HCT116 (cell line): ENCODE data around the gene FAM168B. TPM values are rescaled to one million over a fixed set of nuclear protein-coding genes. Genes with fewer than 3 reads are reported as not detected.

ENCODE experiments used
- ATAC-seq: fragments of 200-7000 bp; cut with Tn5 transposase; 2 replicates; pipeline ENCODE4 v1.9.1; 2020; ENCODE audit warnings: mild to moderate bottlenecking, moderate library complexity
- BruUV-seq: library from RNA; stranded (reverse); fragments of 400-500 nt; replicated peaks from 2 replicates; lab custom pipeline; 2021; lab: Mats Ljungman, UMichigan
- CTCF ChIA-PET: fragments of 300-600 bp; sonication (Branson Sonifier 250); formaldehyde crosslinking; loops from one replicate; lab custom pipeline; 2021; ENCODE audit warnings: antibody characterized with exemption; lab: Charles Lee
- POLR2A ChIA-PET: fragments of 300-600, 350-600 bp; sonication (Branson Sonifier 250); formaldehyde crosslinking; loops from one replicate; lab custom pipeline; 2021; ENCODE audit warnings: antibody characterized with exemption; lab: Charles Lee
- RAD21 ChIA-PET, 2 experiments: fragments of 300-600 bp; sonication (Branson Sonifier 250); formaldehyde crosslinking; loops; one replicate each; lab custom pipeline; 2023; ENCODE audit warnings: low total read pairs in 2 of 2; ENCODE audit not compliant: uncharacterized antibody in 2 of 2, unreplicated experiment in 2 of 2, low non-redundant PET in 1 of 2; lab: Charles Lee
- DNase-seq: peaks from one replicate; pipeline ENCODE4 v3.0.0-alpha.2; 2010; ENCODE audit warnings: low read depth, low spot score
- H2AFZ ChIP-seq: fragments of 200-600 bp; shearing (Covaris generic), sonication (generic); 2 replicates; pipeline ENCODE4 v1.6.1; 2017; ENCODE audit warnings: low read depth, mixed run types, mixed read lengths, antibody characterized with exemption, low read length; ENCODE audit not compliant: poor library complexity, severe bottlenecking
- H3K27ac ChIP-seq: 2 replicates; pipeline ENCODE4 v1.5.1; 2012; ENCODE audit warnings: low read depth, low read length
- H3K27me3 ChIP-seq: fragments of 200-600 bp; sonication (generic); 2 replicates; pipeline ENCODE4 v1.6.1; 2016; ENCODE audit warnings: mixed run types, low read length, mixed read lengths; ENCODE audit not compliant: insufficient read depth
- H3K36me3 ChIP-seq, 2 experiments: fragments of 200-500 bp in 1 of 2; fragments of 200-600 bp in 1 of 2; sonication (Bioruptor generic) in 1 of 2; sonication (generic) in 1 of 2; 2 replicates each; pipeline versions ENCODE4 v1.5.1 to v1.6.1; 2014 to 2016; ENCODE audit warnings: low read length in 2 of 2, inconsistent platforms in 1 of 2, mixed read lengths in 1 of 2, mixed run types in 1 of 2; ENCODE audit not compliant: insufficient read depth in 2 of 2, control insufficient read depth in 1 of 2
- H3K4me1 ChIP-seq, 2 experiments: fragments of 200-600 bp in 1 of 2; sonication (generic) in 1 of 2; 2 replicates each; pipeline versions ENCODE4 v1.5.1 to v1.6.1; 2012 to 2017; ENCODE audit warnings: low read length in 2 of 2, inconsistent platforms in 1 of 2, mild to moderate bottlenecking in 1 of 2, mixed read lengths in 1 of 2, mixed run types in 1 of 2, moderate library complexity in 1 of 2; ENCODE audit not compliant: insufficient read depth in 2 of 2, control insufficient read depth in 1 of 2
- H3K4me2 ChIP-seq: fragments of 200-600 bp; sonication (generic); 2 replicates; pipeline ENCODE4 v1.6.1; 2017; ENCODE audit warnings: mixed run types, low read length, mixed read lengths
- H3K4me3 ChIP-seq, 2 experiments: fragments of 200-600 bp in 1 of 2; sonication (generic) in 1 of 2; replicated peaks in 1 of 2; 2 replicates each; pipeline ENCODE4 v1.5.1; 2011 to 2016; ENCODE audit warnings: low read length in 2 of 2, control low read depth in 1 of 2, low read depth in 1 of 2, mild to moderate bottlenecking in 1 of 2, mixed read lengths in 1 of 2, mixed run types in 1 of 2
- H3K79me2 ChIP-seq: fragments of 200-600 bp; sonication (generic); 2 replicates; pipeline ENCODE4 v1.6.1; 2017; ENCODE audit warnings: mild to moderate bottlenecking, mixed run types, low read length, moderate library complexity, mixed read lengths; ENCODE audit not compliant: insufficient read depth
- H3K9ac ChIP-seq: fragments of 200-600 bp; sonication (generic); 2 replicates; pipeline ENCODE4 v1.6.1; 2016; ENCODE audit warnings: low read length, mixed read lengths
- H3K9me2 ChIP-seq: fragments of 200-600 bp; sonication (generic), shearing (Covaris generic); 2 replicates; pipeline ENCODE4 v1.6.1; 2017; ENCODE audit warnings: mixed run types, mild to moderate bottlenecking, moderate library complexity; ENCODE audit not compliant: insufficient read depth
- H3K9me3 ChIP-seq, 2 experiments: fragments of 200-500 bp in 1 of 2; fragments of 200-600 bp in 1 of 2; sonication (Bioruptor generic) in 1 of 2; sonication (generic) in 1 of 2; 2 replicates each; pipeline ENCODE4 v1.6.1; 2014 to 2017; ENCODE audit warnings: low read length in 2 of 2, mixed read lengths in 2 of 2, inconsistent platforms in 1 of 2, low read depth in 1 of 2, mild to moderate bottlenecking in 1 of 2, mixed run types in 1 of 2, moderate library complexity in 1 of 2; ENCODE audit not compliant: control insufficient read depth in 1 of 2, insufficient read depth in 1 of 2
- H4K20me1 ChIP-seq: fragments of 200-600 bp; sonication (generic), shearing (Covaris generic); 2 replicates; pipeline ENCODE4 v1.6.1; 2017; ENCODE audit warnings: mixed run types, mild to moderate bottlenecking, moderate library complexity; ENCODE audit not compliant: insufficient read depth
- CTCF ChIP-seq, 3 experiments: fragments of 200-600 bp in 1 of 3; sonication (generic) in 1 of 3; IDR thresholded peaks in 2 of 3; conservative IDR thresholded peaks in 1 of 3; 2 replicates each; pipeline ENCODE4 v1.5.1; 2012 to 2017; ENCODE audit warnings: low read depth in 2 of 3, low read length in 2 of 3, antibody characterized with exemption in 1 of 3, borderline replicate concordance in 1 of 3, control low read depth in 1 of 3, mild to moderate bottlenecking in 1 of 3, mixed read lengths in 1 of 3, mixed run types in 1 of 3, moderate library complexity in 1 of 3; ENCODE audit not compliant: insufficient read depth in 1 of 3
- EGR1 ChIP-seq: IDR thresholded peaks from 2 replicates; pipeline ENCODE4 v1.6.1; 2012; ENCODE audit warnings: low read depth
- FOSL1 ChIP-seq: IDR thresholded peaks from 2 replicates; pipeline ENCODE4 v1.6.1; 2012; ENCODE audit warnings: low read depth
- JUND ChIP-seq: IDR thresholded peaks from 2 replicates; pipeline ENCODE4 v1.6.1; 2012
- RAD21 ChIP-seq: IDR thresholded peaks from 2 replicates; pipeline ENCODE4 v1.6.1; 2012; ENCODE audit warnings: low read depth, mild to moderate bottlenecking
- REST ChIP-seq: IDR thresholded peaks from 2 replicates; pipeline ENCODE4 v1.6.1; 2012; ENCODE audit warnings: low read depth
- SP1 ChIP-seq: IDR thresholded peaks from 2 replicates; pipeline ENCODE4 v1.6.1; 2012; ENCODE audit warnings: low read depth
- SRF ChIP-seq: IDR thresholded peaks from 2 replicates; pipeline ENCODE4 v1.6.1; 2012; ENCODE audit warnings: low read depth
- TCF7L2 ChIP-seq: IDR thresholded peaks from 2 replicates; pipeline ENCODE4 v1.7.0; 2011; ENCODE audit warnings: borderline replicate concordance, inconsistent platforms; ENCODE audit not compliant: insufficient read depth, insufficient read length; ENCODE audit errors: extremely low read depth
- YY1 ChIP-seq: IDR thresholded peaks from 2 replicates; pipeline ENCODE4 v1.6.1; 2011; ENCODE audit warnings: low read length, low read depth, moderate library complexity, mild to moderate bottlenecking; ENCODE audit not compliant: insufficient replicate concordance; ENCODE audit errors: extremely low read depth
- intact Hi-C: fragments of 100-400 bp; cut with micrococcal nuclease; formaldehyde crosslinking; loops from 2 replicates; pipeline ENCODE4 v1.10.0; 2022
- total RNA-seq: library from RNA; stranded (reverse); gene quantifications from one replicate; pipeline ENCODE4 v1.2.1, GENCODE V29; 2021; ENCODE audit not compliant: unreplicated experiment

FAM168B gene
- total RNA-seq, 1 experiment from 2014 or later, result 94.5 TPM

- Histone ChIP-seq H3K36me3 (peaks cover 26 to 27% of the 10 kb centered on the region in 2 experiments; a peak in 3 of 4 replicates), H3K4me2 (no peak overlapping the region), H3K4me1 (no peaks in the 10 kb centered on the region), H3K9me3 (no peaks in the 10 kb centered on the region), H3K79me2 (peaks cover 33% of the 10 kb centered on the region), H3K9ac (no peak overlapping the region), H3K27ac (no peak overlapping the region), H3K27me3 (no peaks in the 10 kb centered on the region), H2AFZ (no peak overlapping the region), H4K20me1 (peaks cover 3% of the 10 kb centered on the region; the same call in 1 of the 2 replicates), H3K9me2 (no peaks in the 10 kb centered on the region), H3K4me3 (no peak overlapping the region)
- RAD21 ChIA-PET, result no interaction called here
- no peak for ATAC-seq
- no peak for DNase-seq
- TF ChIP-seq SRF (no peak), SP1 (no peak), RAD21 (no peak), TCF7L2 (no peak), CTCF (IDR thresholded peaks at IDR 0.05 in 2 of 3, conservative IDR thresholded peaks at IDR 0.05 in 1 of 3; ENCODE audit: borderline replicate concordance in 1 of 3, insufficient read depth in 1 of 3, low read depth in 2 of 3, low read length in 2 of 3) (no peak), JUND (no peak), REST (no peak), YY1 (no peak), FOSL1 (no peak), EGR1 (no peak)
- no TSS peak for BruUV-seq
- intact Hi-C loops, result loop anchor here (5.0 kb wide), 1 partner anchor 251 kb away; no protein-coding TSS in a partner anchor
- CTCF ChIA-PET, result no interaction called here
- POLR2A ChIA-PET, result no interaction called here
Observed at GRCh38 chr2:131048641-131049040, 44.6 kb downstream of the FAM168B start.
